ENCODE data around the gene EPB41L5. TPM values are rescaled to one million over a fixed set of nuclear protein-coding genes. Genes with fewer than 3 reads are reported as not detected.
"Not testable (repeated sequence)": the region's sequence is repeated elsewhere in the genome, so short reads cannot be mapped to it uniquely, and the experiment has no call there.

Gene EPB41L5
- polyA plus RNA-seq, 2 donors, result 4.1 to 8.9 TPM

GRCh38 chr2:120028795-120029194 is 15.9 kb downstream of the EPB41L5 start:
- 94 to 95% methylated on average over 5 of the region's 5 CpGs for WGBS, 2 donors
- H3K27ac ChIP-seq (ENCODE audit: low read depth in 2 of 2, low read length in 1 of 2), result no peak overlapping the region
- H3K4me3 ChIP-seq (ENCODE audit: low read depth in 1 of 2, low read length in 2 of 2), result no peak overlapping the region
- no peaks in the 10 kb centered on the region for H3K4me1 ChIP-seq (ENCODE audit: control insufficient read depth in 2 of 2, insufficient read depth in 2 of 2, low read length in 1 of 2)
- no peaks in the 10 kb centered on the region for H3K9me3 ChIP-seq (ENCODE audit: control insufficient read depth in 2 of 2, insufficient read depth in 1 of 2, low read depth in 1 of 2, low read length in 1 of 2)
- no peaks in the 10 kb centered on the region for H3K36me3 ChIP-seq (ENCODE audit: control insufficient read depth in 2 of 2, insufficient read depth in 2 of 2, low read length in 1 of 2)
- no peaks in the 10 kb centered on the region for H3K27me3 ChIP-seq (ENCODE audit: control insufficient read depth in 1 of 2, insufficient read depth in 2 of 2, low read length in 2 of 2)

- no peaks in the 10 kb centered on the region for H3K27me3 ChIP-seq (ENCODE audit: control insufficient read depth in 1 of 2, insufficient read depth in 2 of 2, low read length in 2 of 2)
- H3K9me3 ChIP-seq (ENCODE audit: control insufficient read depth in 2 of 2, insufficient read depth in 1 of 2, low read depth in 1 of 2, low read length in 1 of 2), result no peaks in the 10 kb centered on the region
- no peaks in the 10 kb centered on the region for H3K4me1 ChIP-seq (ENCODE audit: control insufficient read depth in 2 of 2, insufficient read depth in 2 of 2, low read length in 1 of 2)
- 87 to 89% methylated on average over 15 of the region's 15 CpGs for WGBS, 2 donors
- H3K27ac ChIP-seq (ENCODE audit: low read depth in 2 of 2, low read length in 1 of 2), result no peak overlapping the region
- no peak overlapping the region for H3K4me3 ChIP-seq (ENCODE audit: low read depth in 1 of 2, low read length in 2 of 2)
- no peaks in the 10 kb centered on the region for H3K36me3 ChIP-seq (ENCODE audit: control insufficient read depth in 2 of 2, insufficient read depth in 2 of 2, low read length in 1 of 2)
Observed at GRCh38 chr2:120029672-120030640, 17.1 kb downstream of the EPB41L5 start.

GRCh38 chr2:120032297-120032696 is 19.4 kb downstream of the EPB41L5 start:
- H3K4me1 ChIP-seq (ENCODE audit: control insufficient read depth in 2 of 2, insufficient read depth in 2 of 2, low read length in 1 of 2), result no peaks in the 10 kb centered on the region
- no peaks in the 10 kb centered on the region for H3K36me3 ChIP-seq (ENCODE audit: control insufficient read depth in 2 of 2, insufficient read depth in 2 of 2, low read length in 1 of 2)
- no peak overlapping the region for H3K4me3 ChIP-seq (ENCODE audit: low read depth in 1 of 2, low read length in 2 of 2)
- no peak overlapping the region for H3K27ac ChIP-seq (ENCODE audit: low read depth in 2 of 2, low read length in 1 of 2)
- H3K27me3 ChIP-seq (ENCODE audit: control insufficient read depth in 1 of 2, insufficient read depth in 2 of 2, low read length in 2 of 2), result no peaks in the 10 kb centered on the region
- H3K9me3 ChIP-seq (ENCODE audit: control insufficient read depth in 2 of 2, insufficient read depth in 1 of 2, low read depth in 1 of 2, low read length in 1 of 2), result no peaks in the 10 kb centered on the region
- WGBS, 2 donors, result 81 to 87% methylated on average over 3 of the region's 3 CpGs

- no peaks in the 10 kb centered on the region for H3K4me1 ChIP-seq (ENCODE audit: control insufficient read depth in 2 of 2, insufficient read depth in 2 of 2, low read length in 1 of 2)
Observed at GRCh38 chr2:120034027-120034426, 21.1 kb downstream of the EPB41L5 start.

GRCh38 chr2:120034621-120035020 is 21.7 kb downstream of the EPB41L5 start:
- H3K4me3 ChIP-seq (ENCODE audit: low read depth in 1 of 2, low read length in 2 of 2), result no peak overlapping the region
- no peaks in the 10 kb centered on the region for H3K36me3 ChIP-seq (ENCODE audit: control insufficient read depth in 2 of 2, insufficient read depth in 2 of 2, low read length in 1 of 2)
- no peaks in the 10 kb centered on the region for H3K4me1 ChIP-seq (ENCODE audit: control insufficient read depth in 2 of 2, insufficient read depth in 2 of 2, low read length in 1 of 2)
- H3K27me3 ChIP-seq (ENCODE audit: control insufficient read depth in 1 of 2, insufficient read depth in 2 of 2, low read length in 2 of 2), result no peaks in the 10 kb centered on the region
- H3K9me3 ChIP-seq (ENCODE audit: control insufficient read depth in 2 of 2, insufficient read depth in 1 of 2, low read depth in 1 of 2, low read length in 1 of 2), result no peaks in the 10 kb centered on the region
- no peak overlapping the region for H3K27ac ChIP-seq (ENCODE audit: low read depth in 2 of 2, low read length in 1 of 2)
- WGBS, 2 donors, result 87 to 91% methylated on average over 4 of the region's 4 CpGs

More at GRCh38 chr2:120034027-120034426, 21.1 kb downstream of the EPB41L5 start:
- H3K27me3 ChIP-seq (ENCODE audit: control insufficient read depth in 1 of 2, insufficient read depth in 2 of 2, low read length in 2 of 2), result no peaks in the 10 kb centered on the region
- H3K4me3 ChIP-seq (ENCODE audit: low read depth in 1 of 2, low read length in 2 of 2), result no peak overlapping the region
- no peak overlapping the region for H3K27ac ChIP-seq (ENCODE audit: low read depth in 2 of 2, low read length in 1 of 2)
- 80 to 82% methylated on average over 2 of the region's 2 CpGs for WGBS, 2 donors
- H3K36me3 ChIP-seq (ENCODE audit: control insufficient read depth in 2 of 2, insufficient read depth in 2 of 2, low read length in 1 of 2), result no peaks in the 10 kb centered on the region
- no peaks in the 10 kb centered on the region for H3K9me3 ChIP-seq (ENCODE audit: control insufficient read depth in 2 of 2, insufficient read depth in 1 of 2, low read depth in 1 of 2, low read length in 1 of 2)

GRCh38 chr2:120036145-120036544 is 23.3 kb downstream of the EPB41L5 start:
- H3K4me1 ChIP-seq (ENCODE audit: control insufficient read depth in 2 of 2, insufficient read depth in 2 of 2, low read length in 1 of 2), result no peaks in the 10 kb centered on the region
- H3K27ac ChIP-seq (ENCODE audit: low read depth in 2 of 2, low read length in 1 of 2), result no peak overlapping the region
- no peaks in the 10 kb centered on the region for H3K9me3 ChIP-seq (ENCODE audit: control insufficient read depth in 2 of 2, insufficient read depth in 1 of 2, low read depth in 1 of 2, low read length in 1 of 2)
- no peaks in the 10 kb centered on the region for H3K36me3 ChIP-seq (ENCODE audit: control insufficient read depth in 2 of 2, insufficient read depth in 2 of 2, low read length in 1 of 2)
- H3K27me3 ChIP-seq (ENCODE audit: control insufficient read depth in 1 of 2, insufficient read depth in 2 of 2, low read length in 2 of 2), result no peaks in the 10 kb centered on the region
- no peak overlapping the region for H3K4me3 ChIP-seq (ENCODE audit: low read depth in 1 of 2, low read length in 2 of 2)
- WGBS, 2 donors, result 95 to 97% methylated on average over 1 of the region's 1 CpG

GRCh38 chr2:120037995-120038541 is 25.2 kb downstream of the EPB41L5 start:
- H3K27ac ChIP-seq (ENCODE audit: low read depth in 2 of 2, low read length in 1 of 2), result no peak overlapping the region
- H3K9me3 ChIP-seq (ENCODE audit: control insufficient read depth in 2 of 2, insufficient read depth in 1 of 2, low read depth in 1 of 2, low read length in 1 of 2), result no peaks in the 10 kb centered on the region
- no peaks in the 10 kb centered on the region for H3K27me3 ChIP-seq (ENCODE audit: control insufficient read depth in 1 of 2, insufficient read depth in 2 of 2, low read length in 2 of 2)
- 73 to 79% methylated on average over 4 of the region's 4 CpGs for WGBS, 2 donors
- no peak overlapping the region for H3K4me3 ChIP-seq (ENCODE audit: low read depth in 1 of 2, low read length in 2 of 2)
- H3K36me3 ChIP-seq (ENCODE audit: control insufficient read depth in 2 of 2, insufficient read depth in 2 of 2, low read length in 1 of 2), result no peaks in the 10 kb centered on the region
- H3K4me1 ChIP-seq (ENCODE audit: control insufficient read depth in 2 of 2, insufficient read depth in 2 of 2, low read length in 1 of 2), result no peaks in the 10 kb centered on the region

- no peaks in the 10 kb centered on the region for H3K9me3 ChIP-seq (ENCODE audit: control insufficient read depth in 2 of 2, insufficient read depth in 1 of 2, low read depth in 1 of 2, low read length in 1 of 2)
- H3K27ac ChIP-seq (ENCODE audit: low read depth in 2 of 2, low read length in 1 of 2), result no peak overlapping the region
- no peaks in the 10 kb centered on the region for H3K4me1 ChIP-seq (ENCODE audit: control insufficient read depth in 2 of 2, insufficient read depth in 2 of 2, low read length in 1 of 2)
- no peaks in the 10 kb centered on the region for H3K27me3 ChIP-seq (ENCODE audit: control insufficient read depth in 1 of 2, insufficient read depth in 2 of 2, low read length in 2 of 2)
- H3K4me3 ChIP-seq (ENCODE audit: low read depth in 1 of 2, low read length in 2 of 2), result no peak overlapping the region
- H3K36me3 ChIP-seq (ENCODE audit: control insufficient read depth in 2 of 2, insufficient read depth in 2 of 2, low read length in 1 of 2), result no peaks in the 10 kb centered on the region
- WGBS, 2 donors, result 49 to 61% methylated on average over 1 of the region's 1 CpG
Observed at GRCh38 chr2:120042359-120042758, 29.5 kb downstream of the EPB41L5 start.

GRCh38 chr2:120044336-120044735 is 31.5 kb downstream of the EPB41L5 start:
- no peaks in the 10 kb centered on the region for H3K27me3 ChIP-seq (ENCODE audit: control insufficient read depth in 1 of 2, insufficient read depth in 2 of 2, low read length in 2 of 2)
- no peaks in the 10 kb centered on the region for H3K36me3 ChIP-seq (ENCODE audit: control insufficient read depth in 2 of 2, insufficient read depth in 2 of 2, low read length in 1 of 2)
- no peak overlapping the region for H3K4me3 ChIP-seq (ENCODE audit: low read depth in 1 of 2, low read length in 2 of 2)
- H3K27ac ChIP-seq (ENCODE audit: low read depth in 2 of 2, low read length in 1 of 2), result no peak overlapping the region
- H3K9me3 ChIP-seq (ENCODE audit: control insufficient read depth in 2 of 2, insufficient read depth in 1 of 2, low read depth in 1 of 2, low read length in 1 of 2), result no peaks in the 10 kb centered on the region
- H3K4me1 ChIP-seq (ENCODE audit: control insufficient read depth in 2 of 2, insufficient read depth in 2 of 2, low read length in 1 of 2), result no peaks in the 10 kb centered on the region

- H3K4me1 ChIP-seq (ENCODE audit: control insufficient read depth in 2 of 2, insufficient read depth in 2 of 2, low read length in 1 of 2); H3K4me3 ChIP-seq (ENCODE audit: low read depth in 1 of 2, low read length in 2 of 2); H3K27me3 ChIP-seq (ENCODE audit: control insufficient read depth in 1 of 2, insufficient read depth in 2 of 2, low read length in 2 of 2); H3K27ac ChIP-seq (ENCODE audit: low read depth in 2 of 2, low read length in 1 of 2); H3K36me3 ChIP-seq (ENCODE audit: control insufficient read depth in 2 of 2, insufficient read depth in 2 of 2, low read length in 1 of 2); H3K9me3 ChIP-seq (ENCODE audit: control insufficient read depth in 2 of 2, insufficient read depth in 1 of 2, low read depth in 1 of 2, low read length in 1 of 2): not testable (repeated sequence)
- 95 to 96% methylated on average over 4 of the region's 4 CpGs for WGBS, 2 donors
Observed at GRCh38 chr2:120045775-120046174, 32.9 kb downstream of the EPB41L5 start.

Data from esophagus (tissue), 2 donors.